Lung (tissue), 12 donors: ENCODE data around the gene RASL10B. TPM values are rescaled to one million over a fixed set of nuclear protein-coding genes. Genes with fewer than 3 reads are reported as not detected.
"Not testable (repeated sequence)": the region's sequence is repeated elsewhere in the genome, so short reads cannot be mapped to it uniquely, and the experiment has no call there.

Experiments used
- ATAC-seq: fragments of 200-7000 bp; cut with Tn5 transposase; one replicate; pipeline ENCODE4 v1.9.1; 2020; ENCODE audit warnings: moderate number of reproducible peaks; ENCODE audit not compliant: insufficient read depth, low FRiP score
- DNase-seq, 3 donors: peaks; one replicate each; pipeline ENCODE4 v3.0.0-alpha.2; 2013 to 2017
- H3K27ac ChIP-seq, 2 donors: one replicate each; pipeline ENCODE4 v1.5.1; 2013; ENCODE audit warnings: mild to moderate bottlenecking in 2 of 2, moderate library complexity in 2 of 2, control low read depth in 1 of 2, inconsistent platforms in 1 of 2, low read depth in 1 of 2, low read length in 1 of 2
- H3K27me3 ChIP-seq, 3 donors: one replicate each; pipeline ENCODE4 v1.5.1; 2013; ENCODE audit warnings: low read length in 2 of 3; ENCODE audit not compliant: control insufficient read depth in 3 of 3, insufficient read depth in 3 of 3
- H3K36me3 ChIP-seq, 4 donors: one replicate each; pipeline ENCODE4 v1.5.1; 2013; ENCODE audit warnings: low read length in 4 of 4, mild to moderate bottlenecking in 1 of 4, moderate library complexity in 1 of 4; ENCODE audit not compliant: control insufficient read depth in 4 of 4, insufficient read depth in 4 of 4
- H3K4me1 ChIP-seq, 5 donors: one replicate each; pipeline ENCODE4 v1.5.1; 2013; ENCODE audit warnings: low read length in 5 of 5, mild to moderate bottlenecking in 2 of 5, moderate library complexity in 1 of 5; ENCODE audit not compliant: control insufficient read depth in 5 of 5, insufficient read depth in 5 of 5
- H3K4me3 ChIP-seq: one replicate; pipeline ENCODE4 v1.5.1; 2013; ENCODE audit warnings: mild to moderate bottlenecking, control low read depth, moderate library complexity
- H3K9ac ChIP-seq, 2 donors: one replicate each; pipeline ENCODE4 v1.5.1; 2013; ENCODE audit warnings: low read length in 2 of 2, control low read depth in 1 of 2; ENCODE audit not compliant: insufficient read depth in 1 of 2
- H3K9me3 ChIP-seq, 4 donors: one replicate each; pipeline ENCODE4 v1.5.1; 2013; ENCODE audit warnings: low read length in 3 of 4, mild to moderate bottlenecking in 1 of 4, moderate library complexity in 1 of 4; ENCODE audit not compliant: control insufficient read depth in 4 of 4, insufficient read depth in 3 of 4
- CTCF ChIP-seq: IDR thresholded peaks from 2 replicates; pipeline ENCODE4 v1.5.1; 2012; ENCODE audit warnings: mild to moderate bottlenecking; ENCODE audit errors: control extremely low read depth, extremely low read depth
- WGBS, 2 donors: extraction: QIAGEN DNeasy Blood & Tissue Kit; methylation state at CpG; one replicate each; pipeline ENCODE4 v1.1.7; 2013; 5-methylcytosine and 5-hydroxymethylcytosine counted together
- polyA plus RNA-seq, 2 donors: library from polyadenylated mRNA; stranded (reverse); fragments of 200-250 nt; gene quantifications; one replicate each; pipeline ENCODE4 v1.2.1, GENCODE V29; 2013
- total RNA-seq, 2 donors: library from RNA; depleted of rRNA in 1 of 2; stranded (reverse); fragments of >200 nt in 1 of 2; gene quantifications; one replicate each; pipeline ENCODE4 v1.2.1, GENCODE V29; 2014 to 2021
- donor health status: control.
- donor health status: control.
- donor health status: Bipolar disorder and iron deficiency.
- donor health status: healthy.
- donor health status: DM: yes; HTN: yes; CAD: no.

Gene RASL10B
- total and polyA plus RNA-seq, 4 donors: 0.57 to 1.00 (median 0.80) TPM; not detected in 1

- H3K4me1 ChIP-seq: peaks cover 0 to 10% (median 0%) of the 10 kb centered on the region in 5 donors
- H3K9ac ChIP-seq: no peak overlapping the region
- H3K27ac ChIP-seq: no peak overlapping the region
- DNase-seq (no peak), ATAC-seq (no peak)
- H3K9me3 ChIP-seq: no peaks in the 10 kb centered on the region
- peaks cover 0 to 21% (median 20%) of the 10 kb centered on the region in 3 donors for H3K27me3 ChIP-seq
- 79 to 85% methylated on average over 10 of the region's 10 CpGs for WGBS, 2 donors
- no peaks in the 10 kb centered on the region for H3K36me3 ChIP-seq
- no peak for TF ChIP-seq CTCF
- no peak overlapping the region for H3K4me3 ChIP-seq
Observed at GRCh38 chr17:35750526-35751395, 19.3 kb downstream of the RASL10B start.

GRCh38 chr17:35751541-35751940 is 20.1 kb downstream of the RASL10B start:
- H3K4me1 ChIP-seq: peaks cover 0 to 10% (median 0%) of the 10 kb centered on the region in 5 donors
- H3K36me3 ChIP-seq, ATAC-seq, H3K9me3 ChIP-seq, H3K4me3 ChIP-seq, H3K27ac ChIP-seq, DNase-seq, H3K9ac ChIP-seq: not testable (repeated sequence)
- peaks cover 0 to 21% (median 20%) of the 10 kb centered on the region in 3 donors for H3K27me3 ChIP-seq
- 77% methylated on average over 4 of the region's 4 CpGs for WGBS, 2 donors

GRCh38 chr17:35752471-35752870 is 21.0 kb downstream of the RASL10B start:
- Histone ChIP-seq H3K36me3 (no peaks in the 10 kb centered on the region), H3K27me3 (peaks cover 0 to 21% (median 20%) of the 10 kb centered on the region in 3 donors), H3K9ac (no peak overlapping the region), H3K27ac (no peak overlapping the region), H3K4me1 (peaks cover 0 to 10% (median 0%) of the 10 kb centered on the region in 5 donors), H3K4me3 (no peak overlapping the region), H3K9me3 (no peaks in the 10 kb centered on the region)
- WGBS, 2 donors: 40 to 41% methylated on average over 16 of the region's 16 CpGs
- ATAC-seq: no peak
- TF ChIP-seq CTCF: no peak
- no peak for DNase-seq

GRCh38 chr17:35752945-35753764 is 21.7 kb downstream of the RASL10B start, which contains the start of gene GAS2L2:
Gene GAS2L2, minus strand, starts transcription at chr17:35753239. Its CDS starts 389 bp downstream, at chr17:35752850.
- ATAC-seq: no peak
- 39 to 51% methylated on average over 9 of the region's 9 CpGs for WGBS, 2 donors

More at GRCh38 chr17:35752945-35753764, 21.7 kb downstream of the RASL10B start, which contains the start of gene GAS2L2:
- no peak within 1 kb of the TSS for H3K4me3 ChIP-seq
- peak in 1 of 3 donors; percentile 14 for DNase-seq
- no peaks in the 10 kb centered on the region for H3K36me3 ChIP-seq
- H3K9ac ChIP-seq: no peak within 1 kb of the TSS
- no peak for TF ChIP-seq CTCF
- peaks cover 0 to 10% (median 0%) of the 10 kb centered on the region in 5 donors for H3K4me1 ChIP-seq
- H3K9me3 ChIP-seq: no peaks in the 10 kb centered on the region
- no peak within 1 kb of the TSS for H3K27ac ChIP-seq
- H3K27me3 ChIP-seq: peaks cover 0 to 21% (median 20%) of the 10 kb centered on the region in 3 donors
